Esophagus muscularis mucosa (tissue), 4 donors: ENCODE results near the gene PPP2R3C. TPM values are rescaled to one million over a fixed set of nuclear protein-coding genes. Genes with fewer than 3 reads are reported as not detected.
"Not testable (repeated sequence)": the region's sequence is repeated elsewhere in the genome, so short reads cannot be mapped to it uniquely, and the experiment has no call there.

Source experiments
- DNase-seq: peaks from one replicate; pipeline ENCODE4 v3.0.0-alpha.2; 2017; ENCODE audit errors: extremely low spot score
- H3K27ac ChIP-seq, 4 donors: fragments of 200-600 bp; sonication (generic); replicated peaks in 1 of 4; 1 replicate in 3 of 4; 2 replicates in 1 of 4; pipeline ENCODE4 v1.5.1; 2016 to 2019; ENCODE audit warnings: mild to moderate bottlenecking in 1 of 4
- H3K27me3 ChIP-seq, 4 donors: fragments of 200-600 bp; sonication (generic); one replicate each; pipeline versions ENCODE4 v1.5.1 to v1.6.0; 2016 to 2019
- H3K36me3 ChIP-seq, 4 donors: fragments of 200-600 bp; sonication (generic); one replicate each; pipeline ENCODE4 v1.5.1; 2016 to 2019
- H3K4me1 ChIP-seq, 4 donors: fragments of 200-600 bp; sonication (generic); one replicate each; pipeline ENCODE4 v1.5.1; 2016 to 2019
- H3K4me3 ChIP-seq, 4 donors: fragments of 200-600 bp; sonication (generic); 1 replicate in 2 of 4; 2 replicates in 2 of 4; pipeline ENCODE4 v1.5.1; 2016 to 2019; ENCODE audit warnings: mild to moderate bottlenecking in 4 of 4, moderate library complexity in 1 of 4
- H3K9me3 ChIP-seq, 4 donors: fragments of 200-600 bp; sonication (generic); 1 replicate in 3 of 4; 2 replicates in 1 of 4; pipeline ENCODE4 v1.5.1; 2016 to 2019
- EP300 ChIP-seq: sonication (generic); formaldehyde crosslinking; IDR thresholded peaks from one replicate; pipeline ENCODE4 v1.6.1; 2017; ENCODE audit warnings: antibody characterized with exemption
- POLR2A ChIP-seq: fragments of 450-650 bp; IDR thresholded peaks from one replicate; pipeline ENCODE4 v1.6.1; 2017; ENCODE audit warnings: antibody characterized with exemption, moderate library complexity, mild to moderate bottlenecking, low read depth
- POLR2AphosphoS5 ChIP-seq, 2 donors: sonication (generic); formaldehyde crosslinking; IDR thresholded peaks; one replicate each; pipeline ENCODE4 v1.6.1; 2017; ENCODE audit warnings: antibody characterized with exemption in 2 of 2
- WGBS: methylation state at CpG from one replicate; pipeline ENCODE4 v1.1.5; 2018; 5-methylcytosine and 5-hydroxymethylcytosine counted together
- intact Hi-C: fragments of 100-400 bp; cut with DNase I; formaldehyde crosslinking; loops from one replicate; pipeline ENCODE4 v1.15.1; 2023
- total RNA-seq, 4 donors: library from RNA; depleted of rRNA; stranded (reverse); fragments of >200 nt; gene quantifications; one replicate each; pipeline versions ENCODE4 v1.1.0 to v1.2.1, GENCODE V29; 2016
- TF ChIP-seq, protein P1 (sequence below), 3 experiments: fragments of 200-600 bp in 2 of 3; fragments of 450-650 bp in 1 of 3; sonication (generic) in 2 of 3; IDR thresholded peaks; one replicate each; pipeline ENCODE4 v1.5.1; 2017 to 2019; ENCODE audit warnings: antibody characterized with exemption in 3 of 3, mild to moderate bottlenecking in 2 of 3, moderate library complexity in 1 of 3

The PPP2R3C gene
- total RNA-seq, 4 donors from 2014 or later = 29.5 to 48.6 (median 36.8) TPM

DNA sequence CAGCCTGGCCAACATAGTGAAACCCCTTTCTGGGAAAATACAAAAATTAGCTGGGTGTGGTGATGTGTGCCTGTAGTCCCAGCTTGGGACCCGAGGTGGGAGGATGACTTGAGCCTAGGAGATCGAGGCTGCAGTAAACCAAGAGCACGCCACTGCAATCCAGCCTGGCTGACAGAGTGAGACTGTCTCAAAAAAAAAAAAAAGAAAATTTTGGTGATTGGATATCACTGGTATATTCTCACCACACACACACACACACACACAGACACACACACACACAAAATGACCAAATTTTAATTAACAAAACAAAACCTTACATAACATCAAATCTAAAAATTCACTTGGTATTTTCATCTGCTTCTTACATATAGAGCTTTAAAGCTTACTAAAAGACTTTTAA is 79.2 kb downstream of the PPP2R3C start:
- WGBS = 92% methylated on average over 3 of the region's 3 CpGs
- TF ChIP-seq POLR2A (no peak), POLR2AphosphoS5 (IDR thresholded peaks at IDR 0.05) (no peak), EP300 (no peak)
- TF ChIP-seq, protein P1, sequence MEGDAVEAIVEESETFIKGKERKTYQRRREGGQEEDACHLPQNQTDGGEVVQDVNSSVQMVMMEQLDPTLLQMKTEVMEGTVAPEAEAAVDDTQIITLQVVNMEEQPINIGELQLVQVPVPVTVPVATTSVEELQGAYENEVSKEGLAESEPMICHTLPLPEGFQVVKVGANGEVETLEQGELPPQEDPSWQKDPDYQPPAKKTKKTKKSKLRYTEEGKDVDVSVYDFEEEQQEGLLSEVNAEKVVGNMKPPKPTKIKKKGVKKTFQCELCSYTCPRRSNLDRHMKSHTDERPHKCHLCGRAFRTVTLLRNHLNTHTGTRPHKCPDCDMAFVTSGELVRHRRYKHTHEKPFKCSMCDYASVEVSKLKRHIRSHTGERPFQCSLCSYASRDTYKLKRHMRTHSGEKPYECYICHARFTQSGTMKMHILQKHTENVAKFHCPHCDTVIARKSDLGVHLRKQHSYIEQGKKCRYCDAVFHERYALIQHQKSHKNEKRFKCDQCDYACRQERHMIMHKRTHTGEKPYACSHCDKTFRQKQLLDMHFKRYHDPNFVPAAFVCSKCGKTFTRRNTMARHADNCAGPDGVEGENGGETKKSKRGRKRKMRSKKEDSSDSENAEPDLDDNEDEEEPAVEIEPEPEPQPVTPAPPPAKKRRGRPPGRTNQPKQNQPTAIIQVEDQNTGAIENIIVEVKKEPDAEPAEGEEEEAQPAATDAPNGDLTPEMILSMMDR (IDR thresholded peaks at IDR 0.05) = no peak
- Histone ChIP-seq H3K4me3 (no peak overlapping the region), H3K4me1 (peaks cover 7 to 17% (median 15%) of the 10 kb centered on the region in 4 donors), H3K27me3 (no peaks in the 10 kb centered on the region), H3K9me3 (no peaks in the 10 kb centered on the region), H3K36me3 (no peaks in the 10 kb centered on the region), H3K27ac (no peak overlapping the region)
- intact Hi-C loops = loop anchor here (10.0 kb wide), 1 partner anchor 382 kb away; no protein-coding TSS in a partner anchor
- no peak for DNase-seq

DNA sequence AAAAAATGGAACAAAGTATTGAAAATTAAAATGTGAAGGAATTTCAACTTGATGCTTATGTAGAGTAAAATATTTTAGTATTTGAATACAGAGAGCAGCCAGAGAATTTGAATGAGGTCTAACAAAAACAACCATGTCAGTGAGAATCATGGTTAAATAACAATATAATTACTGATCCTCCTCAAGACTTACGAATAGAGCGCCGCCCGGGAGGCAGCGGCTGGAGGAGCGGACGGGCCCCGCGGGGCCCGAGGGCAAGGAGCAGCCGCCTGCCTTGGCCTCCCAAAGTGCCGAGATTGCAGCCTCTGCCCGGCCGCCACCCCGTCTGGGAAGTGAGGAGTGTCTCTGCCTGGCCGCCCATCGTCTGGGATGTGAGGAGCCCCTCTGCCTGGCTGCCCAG is 83.5 kb downstream of the PPP2R3C start:
- peaks cover 0 to 13% (median 7%) of the 10 kb centered on the region in 4 donors for H3K36me3 ChIP-seq
- DNase-seq, H3K4me1 ChIP-seq, H3K27me3 ChIP-seq, intact Hi-C loops, H3K27ac ChIP-seq, H3K4me3 ChIP-seq: not testable (repeated sequence)
- H3K9me3 ChIP-seq = peaks cover 0 to 10% (median 0%) of the 10 kb centered on the region in 4 donors
- WGBS = 100% methylated on average over 1 of the region's 17 CpGs

Other genes with a start within 250 kb of the PPP2R3C start
- 10 to 100 TPM; 14.6 to 27.3 (median 24.5) TPM for gene BAZ1A, start 246.6 kb downstream of the PPP2R3C start, total RNA-seq
- gene SRP54, start 139.0 kb downstream of the PPP2R3C start, total RNA-seq = 10 to 100 TPM; 31.2 to 52.7 (median 39.3) TPM
- 10 to 100 TPM; 49.0 to 60.8 (median 54.7) TPM for gene FAM177A1, start 75.7 kb downstream of the PPP2R3C start, total RNA-seq
- gene PRORP, start 562 bp upstream of the PPP2R3C start, total RNA-seq = 10 to 100 TPM in 3 of 4 donors, 1 to 10 TPM in 1; 9.6 to 20.0 (median 17.3) TPM
- gene PSMA6, start 170.4 kb upstream of the PPP2R3C start, total RNA-seq = 100 to 1,000 TPM in 2 of 4 donors, 10 to 100 TPM in 2; 70.5 to 143 (median 112) TPM